ENCODE measurements around the gene ATP9B.

DNA sequence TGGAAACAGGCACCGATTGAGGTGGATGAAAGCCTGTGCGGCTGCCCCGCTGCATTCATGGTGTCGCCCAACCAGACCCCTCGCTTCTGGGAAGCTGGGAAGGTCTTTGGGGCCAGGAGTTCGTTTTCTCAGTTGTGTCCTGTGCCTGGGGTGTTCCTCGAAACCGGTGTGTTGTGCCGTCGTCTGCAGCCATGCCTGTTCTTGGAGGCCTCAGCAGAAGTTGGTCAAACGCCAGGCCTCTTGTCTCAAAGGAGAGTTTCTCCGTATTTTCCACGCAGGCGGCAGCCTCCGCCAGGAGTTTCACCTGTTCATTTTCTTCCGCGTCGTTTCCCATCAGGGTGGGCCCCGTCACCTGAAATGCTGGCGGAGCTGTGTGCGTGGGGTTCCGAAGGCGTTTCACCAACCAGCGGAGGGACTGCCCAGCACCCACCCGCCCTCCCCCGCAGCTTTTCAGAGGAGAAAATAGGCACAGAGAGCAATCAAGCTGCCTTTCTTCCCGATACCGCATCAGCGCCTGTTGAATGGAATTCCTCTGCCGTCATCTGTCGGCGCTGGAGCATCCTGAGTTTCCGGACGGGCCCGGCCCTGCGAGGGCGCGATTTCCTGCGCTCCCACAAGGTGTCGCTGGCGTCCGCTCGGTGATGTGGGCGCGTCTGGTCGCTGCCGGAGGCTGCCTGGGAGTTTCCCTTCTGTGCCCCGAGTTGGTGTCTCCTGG is 309.5 kb downstream of the ATP9B start:
- TF ChIP-seq, protein P1, sequence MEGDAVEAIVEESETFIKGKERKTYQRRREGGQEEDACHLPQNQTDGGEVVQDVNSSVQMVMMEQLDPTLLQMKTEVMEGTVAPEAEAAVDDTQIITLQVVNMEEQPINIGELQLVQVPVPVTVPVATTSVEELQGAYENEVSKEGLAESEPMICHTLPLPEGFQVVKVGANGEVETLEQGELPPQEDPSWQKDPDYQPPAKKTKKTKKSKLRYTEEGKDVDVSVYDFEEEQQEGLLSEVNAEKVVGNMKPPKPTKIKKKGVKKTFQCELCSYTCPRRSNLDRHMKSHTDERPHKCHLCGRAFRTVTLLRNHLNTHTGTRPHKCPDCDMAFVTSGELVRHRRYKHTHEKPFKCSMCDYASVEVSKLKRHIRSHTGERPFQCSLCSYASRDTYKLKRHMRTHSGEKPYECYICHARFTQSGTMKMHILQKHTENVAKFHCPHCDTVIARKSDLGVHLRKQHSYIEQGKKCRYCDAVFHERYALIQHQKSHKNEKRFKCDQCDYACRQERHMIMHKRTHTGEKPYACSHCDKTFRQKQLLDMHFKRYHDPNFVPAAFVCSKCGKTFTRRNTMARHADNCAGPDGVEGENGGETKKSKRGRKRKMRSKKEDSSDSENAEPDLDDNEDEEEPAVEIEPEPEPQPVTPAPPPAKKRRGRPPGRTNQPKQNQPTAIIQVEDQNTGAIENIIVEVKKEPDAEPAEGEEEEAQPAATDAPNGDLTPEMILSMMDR (IDR thresholded peaks at IDR 0.05): peak; percentile 56 to 80 (median 76)
- no peak for TF ChIP-seq POLR2A (IDR thresholded peaks at IDR 0.05)

Measured in right lobe of liver (tissue), 4 donors.